HCT116 (cell line): ENCODE results near the gene ANKS1A.

Experiments used
- CTCF ChIP-seq, 3 experiments: fragments of 200-600 bp in 1 of 3; sonication (generic) in 1 of 3; IDR thresholded peaks in 2 of 3; conservative IDR thresholded peaks in 1 of 3; 2 replicates each; pipeline ENCODE4 v1.5.1; 2012 to 2017; ENCODE audit warnings: low read depth in 2 of 3, low read length in 2 of 3, antibody characterized with exemption in 1 of 3, borderline replicate concordance in 1 of 3, control low read depth in 1 of 3, mild to moderate bottlenecking in 1 of 3, mixed read lengths in 1 of 3, mixed run types in 1 of 3, moderate library complexity in 1 of 3; ENCODE audit not compliant: insufficient read depth in 1 of 3
- EZH2 ChIP-seq: fragments of 200-600 bp; sonication (generic); IDR thresholded peaks from 2 replicates; pipeline ENCODE4 v1.6.1; 2017; ENCODE audit warnings: antibody characterized with exemption, mixed run types
- JUND ChIP-seq: IDR thresholded peaks from 2 replicates; pipeline ENCODE4 v1.6.1; 2012
- POLR2AphosphoS5 ChIP-seq: IDR thresholded peaks from 2 replicates; pipeline ENCODE4 v1.6.1; 2011; ENCODE audit warnings: mild to moderate bottlenecking, low read depth, low read length, moderate library complexity
- RAD21 ChIP-seq: IDR thresholded peaks from 2 replicates; pipeline ENCODE4 v1.6.1; 2012; ENCODE audit warnings: low read depth, mild to moderate bottlenecking
- SIN3A ChIP-seq: IDR thresholded peaks from 2 replicates; pipeline ENCODE4 v1.6.1; 2012; ENCODE audit warnings: low read depth
- TCF7L2 ChIP-seq: IDR thresholded peaks from 2 replicates; pipeline ENCODE4 v1.7.0; 2011; ENCODE audit warnings: borderline replicate concordance, inconsistent platforms; ENCODE audit not compliant: insufficient read depth, insufficient read length; ENCODE audit errors: extremely low read depth
- YY1 ChIP-seq: IDR thresholded peaks from 2 replicates; pipeline ENCODE4 v1.6.1; 2011; ENCODE audit warnings: low read length, low read depth, moderate library complexity, mild to moderate bottlenecking; ENCODE audit not compliant: insufficient replicate concordance; ENCODE audit errors: extremely low read depth

GRCh38 chr6:34904990-34905613 is 16.0 kb downstream of the ANKS1A start:
- TF ChIP-seq YY1: no peak
- no peak for TF ChIP-seq SIN3A
- no peak for TF ChIP-seq CTCF (IDR thresholded peaks at IDR 0.05 in 2 of 3, conservative IDR thresholded peaks at IDR 0.05 in 1 of 3; ENCODE audit: borderline replicate concordance in 1 of 3, insufficient read depth in 1 of 3, low read depth in 2 of 3, low read length in 2 of 3)
- TF ChIP-seq TCF7L2: no peak
- TF ChIP-seq EZH2: no peak
- no peak for TF ChIP-seq RAD21
- TF ChIP-seq POLR2AphosphoS5: no peak
- no peak for TF ChIP-seq JUND
